GM12875 (cell line): ENCODE data around the gene PHLDB1.
"Not testable (repeated sequence)": the region's sequence is repeated elsewhere in the genome, so short reads cannot be mapped to it uniquely, and the experiment has no call there.

Source experiments
- H3K4me3 ChIP-seq: one replicate; pipeline ENCODE4 v1.5.1; 2011; ENCODE audit warnings: low read depth, low read length, control low read depth
- TF ChIP-seq, protein P1 (sequence below): IDR thresholded peaks from 2 replicates; pipeline ENCODE4 v1.5.1; 2011; ENCODE audit warnings: low read depth, mild to moderate bottlenecking, control low read depth, inconsistent platforms, low read length, moderate library complexity, borderline replicate concordance; ENCODE audit not compliant: insufficient read depth

Gene PHLDB1

GRCh38 chr11:118572981-118573550, 34.3 kb upstream of the PHLDB1 start:
- TF ChIP-seq, protein P1, sequence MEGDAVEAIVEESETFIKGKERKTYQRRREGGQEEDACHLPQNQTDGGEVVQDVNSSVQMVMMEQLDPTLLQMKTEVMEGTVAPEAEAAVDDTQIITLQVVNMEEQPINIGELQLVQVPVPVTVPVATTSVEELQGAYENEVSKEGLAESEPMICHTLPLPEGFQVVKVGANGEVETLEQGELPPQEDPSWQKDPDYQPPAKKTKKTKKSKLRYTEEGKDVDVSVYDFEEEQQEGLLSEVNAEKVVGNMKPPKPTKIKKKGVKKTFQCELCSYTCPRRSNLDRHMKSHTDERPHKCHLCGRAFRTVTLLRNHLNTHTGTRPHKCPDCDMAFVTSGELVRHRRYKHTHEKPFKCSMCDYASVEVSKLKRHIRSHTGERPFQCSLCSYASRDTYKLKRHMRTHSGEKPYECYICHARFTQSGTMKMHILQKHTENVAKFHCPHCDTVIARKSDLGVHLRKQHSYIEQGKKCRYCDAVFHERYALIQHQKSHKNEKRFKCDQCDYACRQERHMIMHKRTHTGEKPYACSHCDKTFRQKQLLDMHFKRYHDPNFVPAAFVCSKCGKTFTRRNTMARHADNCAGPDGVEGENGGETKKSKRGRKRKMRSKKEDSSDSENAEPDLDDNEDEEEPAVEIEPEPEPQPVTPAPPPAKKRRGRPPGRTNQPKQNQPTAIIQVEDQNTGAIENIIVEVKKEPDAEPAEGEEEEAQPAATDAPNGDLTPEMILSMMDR: no peak
- H3K4me3 ChIP-seq: peak overlapping the region; percentile 96

- no peak overlapping the region for H3K4me3 ChIP-seq
- TF ChIP-seq, protein P1: no peak
Observed at GRCh38 chr11:118574636-118575035, 32.8 kb upstream of the PHLDB1 start.

DNA sequence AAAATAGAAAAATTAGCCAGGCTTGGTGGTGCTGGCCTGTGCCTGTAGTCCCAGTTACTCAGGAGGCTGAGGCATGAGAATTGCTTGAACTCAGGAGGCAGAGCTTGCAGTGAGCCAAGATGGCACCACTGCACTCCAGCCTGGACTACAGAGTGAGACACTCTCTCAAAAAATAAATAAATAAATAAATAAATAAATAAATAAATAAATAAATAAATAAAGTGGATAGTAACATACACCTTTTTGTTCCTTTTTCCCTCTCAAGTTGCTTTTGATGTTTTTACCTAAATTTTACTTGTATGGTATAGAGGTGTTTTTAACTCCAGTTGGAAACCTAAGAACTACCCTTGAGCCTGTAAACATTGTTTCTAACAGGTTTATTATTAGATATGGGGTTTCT, 29.4 kb upstream of the PHLDB1 start:
- H3K4me3 ChIP-seq: not testable (repeated sequence)

GRCh38 chr11:118581057-118581456, 26.4 kb upstream of the PHLDB1 start:
- H3K4me3 ChIP-seq: no peak overlapping the region
- TF ChIP-seq, protein P1: no peak

GRCh38 chr11:118587952-118588351, 19.5 kb upstream of the PHLDB1 start:
- TF ChIP-seq, protein P1: no peak
- no peak overlapping the region for H3K4me3 ChIP-seq

- TF ChIP-seq, protein P1: no peak
- H3K4me3 ChIP-seq: no peak overlapping the region
Observed at GRCh38 chr11:118592616-118593367, 14.6 kb upstream of the PHLDB1 start.

DNA sequence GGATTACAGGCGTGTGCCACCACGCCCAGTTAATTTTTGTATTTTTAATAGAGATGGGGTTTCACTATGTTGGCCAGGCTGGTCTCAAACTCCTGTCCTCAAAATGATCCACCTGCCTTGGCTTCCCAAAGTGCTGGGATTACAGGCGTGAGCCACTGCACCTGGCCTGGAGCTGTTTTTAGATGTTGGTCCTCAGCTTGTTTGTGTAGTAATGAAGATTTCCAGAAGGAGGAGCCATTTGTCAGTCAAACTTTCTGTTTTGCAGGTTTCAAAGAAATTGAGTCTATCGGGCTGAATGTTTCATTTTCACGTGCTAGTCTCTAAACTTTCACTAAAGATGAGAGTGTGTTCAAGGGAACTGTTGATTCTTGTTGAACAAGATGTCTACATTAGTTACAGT, 12.4 kb upstream of the PHLDB1 start:
- TF ChIP-seq, protein P1: peak; percentile 35; the same call in 1 of the 2 replicates
- H3K4me3 ChIP-seq: not testable (repeated sequence)
